ENCODE results near the gene PACSIN1. TPM values are rescaled to one million over a fixed set of nuclear protein-coding genes. Genes with fewer than 3 reads are reported as not detected.

Gene PACSIN1
- total RNA-seq, 2 donors from 2014 or later, result 5.6 to 6.3 TPM

- no peak overlapping the region for H3K4me3 ChIP-seq
- no peaks in the 10 kb centered on the region for H3K36me3 ChIP-seq
- H3K27me3 ChIP-seq, result no peaks in the 10 kb centered on the region
- DNase-seq (ENCODE audit: low spot score), result no peak
- H3K27ac ChIP-seq, result no peak overlapping the region
- TF ChIP-seq CTCF (IDR thresholded peaks at IDR 0.05), result no peak
- H3K9me3 ChIP-seq, result no peaks in the 10 kb centered on the region
- peaks cover 0 to 8% of the 10 kb centered on the region in 2 donors for H3K4me1 ChIP-seq
Observed at GRCh38 chr6:34523441-34524206, 57.7 kb downstream of the PACSIN1 start.

GRCh38 chr6:34524499-34524898 is 58.6 kb downstream of the PACSIN1 start:
- H3K9me3 ChIP-seq, result no peaks in the 10 kb centered on the region
- peaks cover 0 to 8% of the 10 kb centered on the region in 2 donors for H3K4me1 ChIP-seq
- no peak overlapping the region for H3K4me3 ChIP-seq
- H3K27ac ChIP-seq, result no peak overlapping the region
- H3K27me3 ChIP-seq, result no peaks in the 10 kb centered on the region
- H3K36me3 ChIP-seq, result no peaks in the 10 kb centered on the region
- TF ChIP-seq CTCF (IDR thresholded peaks at IDR 0.05), result no peak
- DNase-seq (ENCODE audit: low spot score), result no peak

GRCh38 chr6:34524971-34525370 is 59.1 kb downstream of the PACSIN1 start:
- no peak for DNase-seq (ENCODE audit: low spot score)
- Histone ChIP-seq H3K9me3 (no peaks in the 10 kb centered on the region), H3K36me3 (no peaks in the 10 kb centered on the region)

GRCh38 chr6:34525431-34526175 is 59.7 kb downstream of the PACSIN1 start:
- H3K9me3 ChIP-seq, result no peaks in the 10 kb centered on the region
- no peaks in the 10 kb centered on the region for H3K27me3 ChIP-seq
- no peak overlapping the region for H3K27ac ChIP-seq
- H3K36me3 ChIP-seq, result no peaks in the 10 kb centered on the region
- DNase-seq (ENCODE audit: low spot score), result no peak
- H3K4me3 ChIP-seq, result no peak overlapping the region
- TF ChIP-seq CTCF (IDR thresholded peaks at IDR 0.05), result no peak
- peaks cover 0 to 8% of the 10 kb centered on the region in 2 donors for H3K4me1 ChIP-seq

More at GRCh38 chr6:34524971-34525370, 59.1 kb downstream of the PACSIN1 start:
- TF ChIP-seq CTCF (IDR thresholded peaks at IDR 0.05), result no peak
- no peak overlapping the region for H3K4me3 ChIP-seq
- peaks cover 0 to 8% of the 10 kb centered on the region in 2 donors for H3K4me1 ChIP-seq
- H3K27ac ChIP-seq, result no peak overlapping the region
- H3K27me3 ChIP-seq, result no peaks in the 10 kb centered on the region

GRCh38 chr6:34526241-34526972 is 60.5 kb downstream of the PACSIN1 start:
- Histone ChIP-seq H3K27ac (peak overlapping the region; percentile 41 to 43), H3K9me3 (no peaks in the 10 kb centered on the region), H3K4me3 (peak overlapping the region; percentile 15 to 30), H3K36me3 (no peaks in the 10 kb centered on the region), H3K4me1 (peaks cover 0 to 8% of the 10 kb centered on the region in 2 donors), H3K27me3 (no peaks in the 10 kb centered on the region)
- DNase-seq (ENCODE audit: low spot score), result no peak
- TF ChIP-seq CTCF (IDR thresholded peaks at IDR 0.05), result no peak
